HL-60 (cell line): ENCODE data around the gene XBP1.

Experiments used
- GABPA ChIP-seq: IDR thresholded peaks from 2 replicates; pipeline ENCODE4 v1.6.1; 2012; ENCODE audit warnings: low read depth
- POLR2AphosphoS5 ChIP-seq: IDR thresholded peaks from 2 replicates; pipeline ENCODE4 v1.6.1; 2012; ENCODE audit warnings: low read depth
- SPI1 ChIP-seq: IDR thresholded peaks from 2 replicates; pipeline ENCODE4 v1.6.1; 2012; ENCODE audit warnings: low read depth, mild to moderate bottlenecking, borderline replicate concordance
- TF ChIP-seq, protein P1 (sequence below): IDR thresholded peaks from one replicate; pipeline ENCODE4 v1.5.1; 2011; ENCODE audit warnings: low read length, control low read depth, inconsistent platforms; ENCODE audit not compliant: insufficient read depth
- TF ChIP-seq, protein P2 (sequence below): IDR thresholded peaks from 2 replicates; pipeline ENCODE4 v1.6.1; 2012; ENCODE audit warnings: low read depth; ENCODE audit not compliant: insufficient replicate concordance

DNA sequence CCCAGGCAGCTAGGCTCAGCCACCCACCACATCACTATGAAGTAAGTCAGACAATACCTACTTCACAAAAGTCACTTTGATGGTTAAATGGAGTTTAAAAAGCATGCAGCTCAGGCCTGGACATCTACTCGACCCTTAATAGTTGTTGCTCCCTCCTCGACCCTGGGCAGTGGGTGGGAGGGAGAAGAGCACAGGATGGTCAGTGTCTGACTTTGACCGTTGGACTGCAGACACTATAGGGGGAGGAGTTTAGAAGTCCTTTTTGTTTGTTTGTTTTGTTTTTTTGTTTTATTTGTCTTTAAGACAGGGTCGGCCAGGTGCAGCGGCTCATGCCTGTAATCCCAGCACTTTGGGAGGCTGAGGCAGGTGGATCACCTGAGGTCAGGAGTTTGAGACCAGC, 38.6 kb upstream of the XBP1 start:
- TF ChIP-seq, protein P1, sequence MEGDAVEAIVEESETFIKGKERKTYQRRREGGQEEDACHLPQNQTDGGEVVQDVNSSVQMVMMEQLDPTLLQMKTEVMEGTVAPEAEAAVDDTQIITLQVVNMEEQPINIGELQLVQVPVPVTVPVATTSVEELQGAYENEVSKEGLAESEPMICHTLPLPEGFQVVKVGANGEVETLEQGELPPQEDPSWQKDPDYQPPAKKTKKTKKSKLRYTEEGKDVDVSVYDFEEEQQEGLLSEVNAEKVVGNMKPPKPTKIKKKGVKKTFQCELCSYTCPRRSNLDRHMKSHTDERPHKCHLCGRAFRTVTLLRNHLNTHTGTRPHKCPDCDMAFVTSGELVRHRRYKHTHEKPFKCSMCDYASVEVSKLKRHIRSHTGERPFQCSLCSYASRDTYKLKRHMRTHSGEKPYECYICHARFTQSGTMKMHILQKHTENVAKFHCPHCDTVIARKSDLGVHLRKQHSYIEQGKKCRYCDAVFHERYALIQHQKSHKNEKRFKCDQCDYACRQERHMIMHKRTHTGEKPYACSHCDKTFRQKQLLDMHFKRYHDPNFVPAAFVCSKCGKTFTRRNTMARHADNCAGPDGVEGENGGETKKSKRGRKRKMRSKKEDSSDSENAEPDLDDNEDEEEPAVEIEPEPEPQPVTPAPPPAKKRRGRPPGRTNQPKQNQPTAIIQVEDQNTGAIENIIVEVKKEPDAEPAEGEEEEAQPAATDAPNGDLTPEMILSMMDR = no peak
- TF ChIP-seq GABPA (no peak), POLR2AphosphoS5 (no peak), SPI1 (no peak)
- TF ChIP-seq, protein P2, sequence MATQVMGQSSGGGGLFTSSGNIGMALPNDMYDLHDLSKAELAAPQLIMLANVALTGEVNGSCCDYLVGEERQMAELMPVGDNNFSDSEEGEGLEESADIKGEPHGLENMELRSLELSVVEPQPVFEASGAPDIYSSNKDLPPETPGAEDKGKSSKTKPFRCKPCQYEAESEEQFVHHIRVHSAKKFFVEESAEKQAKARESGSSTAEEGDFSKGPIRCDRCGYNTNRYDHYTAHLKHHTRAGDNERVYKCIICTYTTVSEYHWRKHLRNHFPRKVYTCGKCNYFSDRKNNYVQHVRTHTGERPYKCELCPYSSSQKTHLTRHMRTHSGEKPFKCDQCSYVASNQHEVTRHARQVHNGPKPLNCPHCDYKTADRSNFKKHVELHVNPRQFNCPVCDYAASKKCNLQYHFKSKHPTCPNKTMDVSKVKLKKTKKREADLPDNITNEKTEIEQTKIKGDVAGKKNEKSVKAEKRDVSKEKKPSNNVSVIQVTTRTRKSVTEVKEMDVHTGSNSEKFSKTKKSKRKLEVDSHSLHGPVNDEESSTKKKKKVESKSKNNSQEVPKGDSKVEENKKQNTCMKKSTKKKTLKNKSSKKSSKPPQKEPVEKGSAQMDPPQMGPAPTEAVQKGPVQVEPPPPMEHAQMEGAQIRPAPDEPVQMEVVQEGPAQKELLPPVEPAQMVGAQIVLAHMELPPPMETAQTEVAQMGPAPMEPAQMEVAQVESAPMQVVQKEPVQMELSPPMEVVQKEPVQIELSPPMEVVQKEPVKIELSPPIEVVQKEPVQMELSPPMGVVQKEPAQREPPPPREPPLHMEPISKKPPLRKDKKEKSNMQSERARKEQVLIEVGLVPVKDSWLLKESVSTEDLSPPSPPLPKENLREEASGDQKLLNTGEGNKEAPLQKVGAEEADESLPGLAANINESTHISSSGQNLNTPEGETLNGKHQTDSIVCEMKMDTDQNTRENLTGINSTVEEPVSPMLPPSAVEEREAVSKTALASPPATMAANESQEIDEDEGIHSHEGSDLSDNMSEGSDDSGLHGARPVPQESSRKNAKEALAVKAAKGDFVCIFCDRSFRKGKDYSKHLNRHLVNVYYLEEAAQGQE = no peak
